Activated B cell treated with CpG ODN at 0.5 μM for 24 hours (primary cell): ENCODE data around the gene SLC26A3. TPM values are rescaled to one million over a fixed set of nuclear protein-coding genes. Genes with fewer than 3 reads are reported as not detected.

ENCODE experiments used
- ATAC-seq: fragments of 200-7000 bp; cut with Tn5 transposase; one replicate; pipeline ENCODE4 v1.10.0; 2021; ENCODE audit warnings: low read depth, mild to moderate bottlenecking, moderate library complexity
- CTCF ChIA-PET: fragments of 350-600 bp; sonication (Branson Sonifier 250); formaldehyde crosslinking; loops from one replicate; lab custom pipeline; 2021; ENCODE audit warnings: antibody characterized with exemption; lab: Charles Lee
- POLR2A ChIA-PET: fragments of 350-600 bp; sonication (Branson Sonifier 250); formaldehyde crosslinking; loops from one replicate; lab custom pipeline; 2021; ENCODE audit warnings: antibody characterized with exemption; lab: Charles Lee
- DNase-seq: peaks from one replicate; pipeline ENCODE4 v3.0.0; 2022
- H3K27ac Mint-ChIP-seq: one replicate; pipeline ENCODE4 v1.8.0; 2020; ENCODE audit warnings: mixed read lengths
- H3K27me3 Mint-ChIP-seq: one replicate; pipeline ENCODE4 v1.8.0; 2021; ENCODE audit warnings: mixed read lengths
- H3K36me3 Mint-ChIP-seq: one replicate; pipeline ENCODE4 v1.8.0; 2021; ENCODE audit warnings: low read depth, mixed read lengths
- H3K4me1 Mint-ChIP-seq: one replicate; pipeline ENCODE4 v1.8.0; 2021; ENCODE audit warnings: mixed read lengths
- H3K4me3 Mint-ChIP-seq: one replicate; pipeline ENCODE4 v1.8.0; 2020; ENCODE audit warnings: mild to moderate bottlenecking, mixed read lengths
- H3K9me3 Mint-ChIP-seq: one replicate; pipeline ENCODE4 v1.8.0; 2020; ENCODE audit warnings: mixed read lengths
- intact Hi-C: fragments of 100-400 bp; cut with micrococcal nuclease; formaldehyde crosslinking; loops from one replicate; pipeline ENCODE4 v1.15.1; 2024
- total RNA-seq: library from RNA; stranded (reverse); gene quantifications from 2 replicates; pipeline ENCODE4 v1.2.3, GENCODE V29; 2022
- TF ChIP-seq, protein P1 (sequence below): fragments of 200-600 bp; IDR thresholded peaks from one replicate; pipeline ENCODE4 v1.8.0; 2022; ENCODE audit warnings: antibody characterized with exemption, mild to moderate bottlenecking

The SLC26A3 gene
- total RNA-seq, 1 donor from 2014 or later = not detected

DNA sequence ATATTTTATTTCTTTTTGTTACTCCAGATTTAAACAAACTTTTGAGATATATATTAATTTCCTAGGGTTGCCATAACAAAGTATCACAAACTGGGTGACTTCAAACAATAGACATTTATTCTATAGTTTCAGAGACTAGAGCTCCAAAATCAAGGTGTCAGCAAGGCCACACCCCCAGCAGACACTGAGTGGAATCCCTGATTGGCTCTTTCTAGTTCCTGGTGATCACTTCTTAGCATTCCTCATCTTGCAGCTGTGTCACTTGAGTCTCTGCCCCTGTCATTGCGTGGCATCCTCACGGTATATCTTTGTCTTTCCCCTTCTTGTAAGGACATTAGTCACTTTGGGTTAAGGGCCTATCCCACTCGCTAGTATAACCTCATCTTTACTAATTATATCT is 7.6 kb upstream of the SLC26A3 start:
- CTCF ChIA-PET = no interaction called here
- intact Hi-C loops = no loop called here
- POLR2A ChIA-PET = no interaction called here
- Mint-ChIP-seq H3K27ac (no peak overlapping the region), H3K27me3 (no peaks in the 10 kb centered on the region), H3K4me3 (no peak overlapping the region), H3K4me1 (no peaks in the 10 kb centered on the region), H3K9me3 (no peaks in the 10 kb centered on the region), H3K36me3 (no peaks in the 10 kb centered on the region)
- TF ChIP-seq, protein P1, sequence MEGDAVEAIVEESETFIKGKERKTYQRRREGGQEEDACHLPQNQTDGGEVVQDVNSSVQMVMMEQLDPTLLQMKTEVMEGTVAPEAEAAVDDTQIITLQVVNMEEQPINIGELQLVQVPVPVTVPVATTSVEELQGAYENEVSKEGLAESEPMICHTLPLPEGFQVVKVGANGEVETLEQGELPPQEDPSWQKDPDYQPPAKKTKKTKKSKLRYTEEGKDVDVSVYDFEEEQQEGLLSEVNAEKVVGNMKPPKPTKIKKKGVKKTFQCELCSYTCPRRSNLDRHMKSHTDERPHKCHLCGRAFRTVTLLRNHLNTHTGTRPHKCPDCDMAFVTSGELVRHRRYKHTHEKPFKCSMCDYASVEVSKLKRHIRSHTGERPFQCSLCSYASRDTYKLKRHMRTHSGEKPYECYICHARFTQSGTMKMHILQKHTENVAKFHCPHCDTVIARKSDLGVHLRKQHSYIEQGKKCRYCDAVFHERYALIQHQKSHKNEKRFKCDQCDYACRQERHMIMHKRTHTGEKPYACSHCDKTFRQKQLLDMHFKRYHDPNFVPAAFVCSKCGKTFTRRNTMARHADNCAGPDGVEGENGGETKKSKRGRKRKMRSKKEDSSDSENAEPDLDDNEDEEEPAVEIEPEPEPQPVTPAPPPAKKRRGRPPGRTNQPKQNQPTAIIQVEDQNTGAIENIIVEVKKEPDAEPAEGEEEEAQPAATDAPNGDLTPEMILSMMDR = no peak
- ATAC-seq (no peak), DNase-seq (no peak)

DNA sequence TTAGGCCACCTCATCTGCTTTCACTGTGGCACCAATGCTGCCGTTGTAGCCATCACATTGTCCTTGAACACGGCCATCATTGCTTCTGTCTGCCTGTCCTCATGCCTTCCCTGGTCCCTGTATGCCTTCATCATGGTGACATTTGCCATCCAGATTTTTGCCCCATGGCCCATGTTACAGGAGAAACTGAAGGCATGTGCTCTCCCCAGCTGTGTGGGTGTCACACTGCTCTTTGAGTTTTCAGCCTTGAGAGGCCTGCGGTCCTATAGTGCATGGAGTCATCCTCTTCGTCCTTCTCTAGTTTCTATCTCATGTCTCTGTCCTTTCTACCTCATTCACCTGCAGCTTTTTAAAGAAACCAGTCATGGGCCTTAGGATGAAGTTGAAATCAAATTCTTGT is 6.2 kb upstream of the SLC26A3 start:
- Mint-ChIP-seq H3K9me3 (no peaks in the 10 kb centered on the region), H3K36me3 (no peaks in the 10 kb centered on the region), H3K4me3 (no peak overlapping the region), H3K27ac (no peak overlapping the region), H3K4me1 (no peaks in the 10 kb centered on the region), H3K27me3 (peaks cover 2% of the 10 kb centered on the region)
- ChIA-PET CTCF (no interaction called here), POLR2A (no interaction called here)
- ATAC-seq = no peak
- DNase-seq = no peak
- TF ChIP-seq, protein P1 = no peak
- intact Hi-C loops = no loop called here

DNA sequence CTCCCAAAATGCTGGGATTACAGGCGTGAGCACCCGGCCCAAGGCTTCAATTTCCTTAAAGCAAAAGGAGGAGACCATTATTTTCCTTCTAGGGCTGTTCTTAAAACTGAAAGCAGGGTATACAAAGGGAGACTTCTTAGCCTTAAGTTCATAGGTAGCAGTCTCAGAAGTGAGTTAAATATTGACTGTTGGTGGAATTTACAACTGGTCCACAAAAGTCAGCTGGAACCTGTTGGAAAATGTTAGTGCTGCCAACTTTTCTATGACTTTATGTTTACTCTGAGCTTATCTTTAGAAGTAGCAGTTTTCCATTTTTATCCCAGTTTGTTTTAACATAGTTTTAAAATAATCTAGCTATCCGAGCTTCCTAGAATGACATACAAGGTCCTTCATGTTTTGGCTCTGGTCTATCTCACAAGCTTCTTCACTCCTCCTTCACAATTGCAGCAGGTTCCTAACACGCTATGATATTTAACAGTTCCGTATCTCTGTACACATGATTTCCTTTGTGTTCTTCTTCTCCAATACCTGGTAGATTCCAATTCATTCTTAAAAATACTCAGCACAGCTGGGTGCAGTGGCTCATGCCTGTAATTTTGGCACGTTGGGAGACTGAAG is 3.3 kb downstream of the SLC26A3 start:
- Mint-ChIP-seq H3K36me3 (no peaks in the 10 kb centered on the region), H3K27ac (no peak overlapping the region), H3K27me3 (peaks cover 19% of the 10 kb centered on the region), H3K4me3 (no peak overlapping the region), H3K9me3 (no peaks in the 10 kb centered on the region), H3K4me1 (no peaks in the 10 kb centered on the region)
- POLR2A ChIA-PET = no interaction called here
- CTCF ChIA-PET = no interaction called here
- ATAC-seq (no peak), DNase-seq (no peak)
- TF ChIP-seq, protein P1 = no peak
- intact Hi-C loops = no loop called here

DNA sequence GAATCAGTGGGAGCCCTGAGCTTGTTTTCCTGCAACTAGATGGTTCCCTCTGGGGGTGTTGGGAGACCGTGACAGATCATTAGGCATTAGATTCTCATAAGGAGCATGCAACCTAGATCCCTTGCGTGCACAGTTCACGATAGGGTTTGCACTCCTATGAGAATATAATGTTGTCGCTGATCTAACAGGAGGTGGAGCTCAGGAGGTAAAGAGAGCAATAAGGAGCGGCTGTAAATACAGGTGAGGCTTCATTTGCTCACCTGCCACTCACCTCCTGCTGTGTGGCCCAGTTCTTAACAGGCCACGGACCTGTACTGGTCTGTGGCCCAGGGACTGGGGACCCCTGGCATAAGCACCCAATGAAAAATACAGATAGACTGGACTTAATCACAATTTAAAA is 10.7 kb downstream of the SLC26A3 start:
- Mint-ChIP-seq H3K9me3 (no peaks in the 10 kb centered on the region), H3K4me3 (no peak overlapping the region), H3K36me3 (no peaks in the 10 kb centered on the region), H3K27ac (no peak overlapping the region), H3K4me1 (no peaks in the 10 kb centered on the region), H3K27me3 (peaks cover 12% of the 10 kb centered on the region)
- ATAC-seq = no peak
- CTCF ChIA-PET = no interaction called here
- POLR2A ChIA-PET = no interaction called here
- TF ChIP-seq, protein P1 = no peak
- DNase-seq = no peak
- intact Hi-C loops = no loop called here

DNA sequence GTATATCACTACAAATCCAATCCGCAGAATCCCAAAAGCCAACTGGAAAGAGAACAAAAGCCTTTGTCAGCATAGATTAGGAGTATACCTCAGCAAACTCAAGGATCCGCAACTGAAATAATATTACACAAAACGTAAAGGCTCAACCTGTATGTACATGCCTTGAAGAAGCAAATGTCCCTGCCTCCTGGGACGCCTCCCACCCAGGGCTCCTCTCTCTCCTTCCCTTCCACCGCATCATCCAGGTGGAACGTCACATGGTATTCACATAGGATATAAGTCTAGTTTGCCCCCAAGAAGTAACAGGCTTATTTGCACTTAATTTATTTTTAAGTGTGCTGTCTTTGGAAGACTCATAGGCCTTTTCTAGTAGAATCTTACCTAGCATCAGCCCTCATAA is 13.4 kb downstream of the SLC26A3 start:
- no peak for DNase-seq
- TF ChIP-seq, protein P1 = no peak
- no peak for ATAC-seq
- Mint-ChIP-seq H3K9me3 (no peaks in the 10 kb centered on the region), H3K4me3 (no peak overlapping the region), H3K27ac (no peak overlapping the region), H3K4me1 (no peaks in the 10 kb centered on the region), H3K27me3 (peaks cover 20% of the 10 kb centered on the region), H3K36me3 (no peaks in the 10 kb centered on the region)
- POLR2A ChIA-PET = no interaction called here
- intact Hi-C loops = no loop called here
- CTCF ChIA-PET = no interaction called here
